Heart right ventricle (tissue), 16 donors: ENCODE results near the gene TMEM59L. TPM values are rescaled to one million over a fixed set of nuclear protein-coding genes. Genes with fewer than 3 reads are reported as not detected.
A peak's percentile ranks its signal among the peaks of the same experiment; 100 is the strongest.
"Not testable (repeated sequence)": the region's sequence is repeated elsewhere in the genome, so short reads cannot be mapped to it uniquely, and the experiment has no call there.

Source experiments
- ATAC-seq, 8 donors: fragments of 200-7000 bp; cut with Tn5 transposase; one replicate each; pipeline ENCODE4 v1.9.1; 2020; ENCODE audit warnings: mild to moderate bottlenecking in 8 of 8, moderate library complexity in 8 of 8, moderate number of reproducible peaks in 1 of 8
- DNase-seq, 2 donors: peaks; one replicate each; pipeline ENCODE4 v3.0.0-alpha.2; 2020
- H3K27ac ChIP-seq, 10 donors: fragments of 200-600 bp; sonication (generic) in 2 of 10; one replicate each; pipeline versions ENCODE4 v1.5.0 to v1.8.0; 2020 to 2022; ENCODE audit warnings: mild to moderate bottlenecking in 3 of 10
- H3K27me3 ChIP-seq, 7 donors: fragments of 200-600 bp; one replicate each; pipeline ENCODE4 v1.8.0; 2021 to 2022; ENCODE audit warnings: mild to moderate bottlenecking in 2 of 7
- H3K36me3 ChIP-seq, 9 donors: fragments of 200-600 bp; sonication (generic) in 1 of 9; one replicate each; pipeline versions ENCODE4 v1.5.0 to v1.8.0; 2020 to 2022; ENCODE audit warnings: mild to moderate bottlenecking in 2 of 9
- H3K4me1 ChIP-seq, 9 donors: fragments of 200-600 bp; sonication (generic) in 1 of 9; one replicate each; pipeline versions ENCODE4 v1.5.0 to v1.8.0; 2020 to 2022; ENCODE audit warnings: mild to moderate bottlenecking in 4 of 9
- H3K4me3 ChIP-seq, 10 donors: fragments of 200-600 bp; sonication (generic) in 2 of 10; one replicate each; pipeline versions ENCODE4 v1.5.0 to v1.8.0; 2020 to 2022; ENCODE audit warnings: mild to moderate bottlenecking in 7 of 10, moderate library complexity in 2 of 10
- H3K9me3 ChIP-seq, 11 donors: fragments of 200-600 bp in 10 of 11; sonication (generic) in 2 of 11; one replicate each; pipeline versions ENCODE4 v1.5.0 to v1.8.0; 2013 to 2022; ENCODE audit warnings: mild to moderate bottlenecking in 2 of 11, control low read depth in 1 of 11, moderate library complexity in 1 of 11
- CTCF ChIP-seq, 9 donors: fragments of 200-600 bp; sonication (generic) in 2 of 9; IDR thresholded peaks; one replicate each; pipeline versions ENCODE4 v1.5.0 to v1.8.0; 2021 to 2022; ENCODE audit warnings: antibody characterized with exemption in 9 of 9, mild to moderate bottlenecking in 5 of 9, moderate library complexity in 1 of 9
- WGBS, 2 donors: extraction: QIAGEN DNeasy Blood & Tissue Kit; methylation state at CpG; one replicate each; pipeline ENCODE4 v1.1.7; 2013; ENCODE audit warnings: inconsistent platforms in 1 of 2; 5-methylcytosine and 5-hydroxymethylcytosine counted together
- intact Hi-C, 10 donors: fragments of 100-400 bp; cut with DNase I; formaldehyde crosslinking; loops; one replicate each; pipeline versions ENCODE4 v1.11.1 to v1.14.2; 2022
- polyA plus RNA-seq, 2 donors: library from polyadenylated mRNA; stranded (reverse); fragments of 200-250 nt; gene quantifications; one replicate each; pipeline ENCODE4 v1.2.3, GENCODE V29; 2013
- total RNA-seq, 10 donors: library from RNA; stranded (reverse); fragmentation: NEBNext Ultra II Directional in 3 of 10; extraction: Animal tissue kit (Norgen Biotek cat#: 25700) in 3 of 10; gene quantifications; one replicate each; pipeline versions ENCODE4 v1.2.1 to v1.2.4, GENCODE V29; 2021 to 2023
- donor health status: Arrhythmogenic right ventricular cardiomyopathy.
- donor health status: ischemic (EF 13 %, LVEDD 7.1; RV severe dilation, severe dysfunction).
- donor health status: healthy with polysubstance abuse.
- donor health status: DM: no; HTN: yes; CAD: no.
- donor health status: DM: no; HTN: no; CAD: no.
- donor health status: ischemic (EF 25% LVEDD 6.9; RV normal size, moderate dysfunction).
- donor health status: ischemic (EF 25% LVEDD 5.7; RV mildly dilated, moderate dysfunction).
- donor health status: healthy.
- donor health status: DM: yes; HTN: yes; CAD: no.
- donor health status: Ischemic cardiomyopathy.
- donor health status: ischemic (EF 35%, LVEDD 5.7; RV mildly dilated, moderate dysfunction).
- donor health status: nonischemic (EF 11% LVEDD 7.7; RV severe dilation, severe dysfunction).
- donor health status: DM: yes; HTN: yes; CAD: no.
- donor health status: PGD.
- donor health status: ischemic (EF 29% LVEDD 5.4; RV normal size, mild dysfunction).
- donor health status: nonischemic (EF 23%, LVEDD 6.1; RV moderate dilation, normal function).

TMEM59L gene
- total and polyA plus RNA-seq, 12 donors, result 0.13 to 13.8 (median 1.2) TPM

- intact Hi-C loops, result loop anchor here in 9 of 10 donors (2.0 to 10.0 kb wide), 8 partner anchors 43 to 275 kb away; partner anchors contain the start of gene CRTC1 (in 1 of the 9)
- Histone ChIP-seq H3K9me3 (no peaks in the 10 kb centered on the region), H3K27me3 (peaks cover 0 to 19% (median 14%) of the 10 kb centered on the region in 7 donors), H3K4me3 (no peak overlapping the region), H3K4me1 (peaks cover 10 to 51% (median 36%) of the 10 kb centered on the region in 9 donors), H3K36me3 (peaks cover 0 to 23% (median 5%) of the 10 kb centered on the region in 9 donors), H3K27ac (no peak overlapping the region)
- ATAC-seq (no peak), DNase-seq (no peak)
- 95 to 96% methylated on average over 22 of the region's 22 CpGs for WGBS, 2 donors
- TF ChIP-seq CTCF (IDR thresholded peaks at IDR 0.05), result no peak
Measured at GRCh38 chr19:18591735-18592385, 20.8 kb upstream of the TMEM59L start.

DNA sequence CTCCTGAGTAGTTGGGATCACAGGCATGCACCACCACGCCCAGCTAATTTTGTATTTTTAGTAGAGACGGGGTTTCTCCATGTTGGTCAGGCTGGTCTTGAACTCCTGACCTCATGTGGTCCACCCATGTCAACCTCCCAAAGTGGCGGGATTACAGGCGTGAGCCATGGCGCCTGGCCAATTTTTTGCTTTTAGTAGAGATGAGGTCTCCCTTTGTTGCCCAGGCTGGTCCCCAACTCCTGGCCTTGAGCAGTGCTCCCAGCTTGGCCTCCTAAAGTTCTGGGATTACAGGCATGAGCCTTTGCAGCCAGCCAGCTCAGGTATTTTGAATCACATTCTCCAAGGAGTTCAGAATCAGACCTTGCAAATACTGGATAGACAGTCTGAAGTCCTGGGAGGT is 19.9 kb upstream of the TMEM59L start:
- H3K27ac ChIP-seq, ATAC-seq, H3K9me3 ChIP-seq, H3K4me3 ChIP-seq, DNase-seq: not testable (repeated sequence)
- 85 to 92% methylated on average over 5 of the region's 5 CpGs for WGBS, 2 donors
- H3K36me3 ChIP-seq, result peaks cover 0 to 23% (median 5%) of the 10 kb centered on the region in 9 donors
- intact Hi-C loops, result loop anchor here in 9 of 10 donors (2.0 to 10.0 kb wide), 8 partner anchors 42 to 275 kb away; partner anchors contain the start of gene CRTC1 (in 1 of the 9)
- peaks cover 0 to 26% (median 19%) of the 10 kb centered on the region in 7 donors for H3K27me3 ChIP-seq
- peaks cover 10 to 51% (median 36%) of the 10 kb centered on the region in 9 donors for H3K4me1 ChIP-seq

DNA sequence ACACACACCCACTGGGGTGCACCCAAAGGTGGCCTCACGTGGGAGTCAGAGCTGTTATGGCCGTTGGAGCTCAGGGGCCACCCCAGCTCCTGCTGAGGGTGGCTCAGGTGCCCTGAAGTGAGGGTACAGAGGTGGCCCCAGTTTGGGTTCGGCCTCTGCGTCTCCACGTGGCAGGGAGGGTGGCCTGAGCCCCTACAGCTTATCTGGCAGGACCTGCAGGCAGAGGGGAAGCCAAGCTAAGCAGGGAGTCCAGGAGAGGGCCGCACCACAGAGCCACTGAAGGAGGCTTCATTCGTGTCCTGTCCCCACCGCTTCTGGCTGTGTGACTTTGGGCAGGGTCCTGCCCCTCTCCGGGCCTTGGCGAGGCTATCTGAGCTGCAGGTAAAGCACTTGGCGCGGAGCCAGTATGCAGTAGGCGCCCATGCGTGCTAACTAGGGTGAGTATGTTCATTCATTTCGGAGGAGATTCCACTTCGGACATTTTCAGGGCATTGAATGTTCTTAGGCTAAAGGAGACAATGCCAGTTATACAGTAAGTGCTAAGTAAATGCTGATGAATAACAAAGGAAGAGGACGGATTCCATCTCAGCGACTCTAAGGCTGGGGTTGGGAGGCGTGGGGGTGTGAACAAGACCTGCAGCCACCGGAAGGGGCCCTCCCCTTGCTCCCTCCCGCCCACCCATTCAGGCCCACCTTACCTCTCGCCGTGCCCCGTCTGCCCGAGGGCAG is 19.1 kb upstream of the TMEM59L start:
- intact Hi-C loops, result loop anchor here in 9 of 10 donors (1.0 to 10.0 kb wide), 11 partner anchors 41 to 274 kb away; partner anchors contain the start of gene CRTC1 (in 1 of the 9)
- Histone ChIP-seq H3K4me3 (peak overlapping the region in 6 of 10 donors; percentile 42 to 54 (median 46)), H3K4me1 (peaks cover 10 to 43% (median 30%) of the 10 kb centered on the region in 9 donors), H3K9me3 (no peaks in the 10 kb centered on the region), H3K36me3 (peaks cover 0 to 23% (median 5%) of the 10 kb centered on the region in 9 donors), H3K27me3 (peaks cover 0 to 34% (median 25%) of the 10 kb centered on the region in 7 donors), H3K27ac (peak overlapping the region in 1 of 10 donors; percentile 31)
- ATAC-seq (no peak), DNase-seq (no peak)
- WGBS, 2 donors, result 33 to 36% methylated on average over 24 to 25 of the region's 25 CpGs
- no peak for TF ChIP-seq CTCF (IDR thresholded peaks at IDR 0.05)

- 1% methylated on average over 37 to 54 of the region's 54 CpGs for WGBS, 2 donors
- intact Hi-C loops, result loop anchor here in 9 of 10 donors (1.0 to 10.0 kb wide), 10 partner anchors 78 to 273 kb away; partner anchors contain the start of gene CRTC1 (in 1 of the 9)
- no peaks in the 10 kb centered on the region for H3K9me3 ChIP-seq
Measured at GRCh38 chr19:18594096-18594823, 18.4 kb upstream of the TMEM59L start.

More at GRCh38 chr19:18594096-18594823, 18.4 kb upstream of the TMEM59L start:
- ATAC-seq (peak; percentile 58 to 78 (median 71)), DNase-seq (peak; percentile 62 to 80)
- H3K27me3 ChIP-seq, result peaks cover 0 to 41% (median 32%) of the 10 kb centered on the region in 7 donors
- H3K4me3 ChIP-seq, result peak overlapping the region in 9 of 10 donors; percentile 15 to 54 (median 44)
- H3K27ac ChIP-seq, result peak overlapping the region in 3 of 10 donors; percentile 11 to 41 (median 31)
- peaks cover 10 to 41% (median 28%) of the 10 kb centered on the region in 9 donors for H3K4me1 ChIP-seq
- peaks cover 0 to 23% (median 5%) of the 10 kb centered on the region in 9 donors for H3K36me3 ChIP-seq
- TF ChIP-seq CTCF (IDR thresholded peaks at IDR 0.05), result peak; percentile 77 to 93 (median 88)
